WTC11 (cell line): ENCODE measurements around the gene ARHGEF39. TPM values are rescaled to one million over a fixed set of nuclear protein-coding genes. Genes with fewer than 3 reads are reported as not detected.

Source experiments
- ATAC-seq: fragments of 200-7000 bp; cut with Tn5 transposase; 2 replicates; pipeline ENCODE4 v1.10.0; 2021; ENCODE audit warnings: mild to moderate bottlenecking, moderate library complexity
- CTCF ChIA-PET: fragments of 300-600 bp; sonication (Branson Sonifier 250); formaldehyde crosslinking; loops from one replicate; lab custom pipeline; 2021; ENCODE audit warnings: antibody characterized with exemption; lab: Charles Lee
- POLR2A ChIA-PET: fragments of 350-600 bp; sonication (Branson Sonifier 250); formaldehyde crosslinking; loops from one replicate; lab custom pipeline; 2021; ENCODE audit warnings: antibody characterized with exemption; lab: Charles Lee
- DNase-seq: peaks from one replicate; pipeline ENCODE4 v3.0.0; 2021; ENCODE audit warnings: low spot score
- H3K27ac Mint-ChIP-seq: 2 replicates; pipeline ENCODE4 v1.8.0; 2021; ENCODE audit warnings: mixed read lengths
- H3K27me3 Mint-ChIP-seq: 2 replicates; pipeline ENCODE4 v1.8.0; 2021; ENCODE audit warnings: low read depth, mild to moderate bottlenecking, moderate library complexity, mixed read lengths
- H3K36me3 Mint-ChIP-seq: 2 replicates; pipeline ENCODE4 v1.8.0; 2021; ENCODE audit warnings: mixed read lengths
- H3K4me1 Mint-ChIP-seq: 2 replicates; pipeline ENCODE4 v1.8.0; 2022; ENCODE audit warnings: mixed read lengths
- H3K4me3 Mint-ChIP-seq: 2 replicates; pipeline ENCODE4 v1.8.0; 2021; ENCODE audit warnings: mild to moderate bottlenecking, moderate library complexity, mixed read lengths
- H3K9me3 Mint-ChIP-seq: 2 replicates; pipeline ENCODE4 v1.8.0; 2021; ENCODE audit warnings: mixed read lengths
- CREB1 ChIP-seq: sonication (generic); formaldehyde crosslinking; IDR thresholded peaks from 2 replicates; pipeline ENCODE4 v1.8.0; 2023; ENCODE audit warnings: mild to moderate bottlenecking, missing genetic modification reagents
- EMX1 ChIP-seq: fragments of 250-450 bp; sonication (Bioruptor Pico); IDR thresholded peaks from 2 replicates; pipeline ENCODE4 v1.8.0; 2021; ENCODE audit warnings: mild to moderate bottlenecking
- GRHL2 ChIP-seq: fragments of 250-450 bp; sonication (Bioruptor Pico); IDR thresholded peaks from 2 replicates; pipeline ENCODE4 v1.8.0; 2022; ENCODE audit warnings: mild to moderate bottlenecking, moderate library complexity; ENCODE audit not compliant: insufficient replicate concordance, severe bottlenecking
- NFE2L1 ChIP-seq: sonication (generic); formaldehyde crosslinking; IDR thresholded peaks from 2 replicates; pipeline ENCODE4 v1.8.1; 2023; ENCODE audit warnings: missing genetic modification reagents
- NFYB ChIP-seq: sonication (generic); formaldehyde crosslinking; conservative IDR thresholded peaks from 2 replicates; pipeline ENCODE4 v1.8.0; 2022; ENCODE audit warnings: low read depth, missing genetic modification reagents
- OVOL2 ChIP-seq: fragments of 250-450 bp; sonication (Bioruptor Pico); IDR thresholded peaks from 2 replicates; pipeline ENCODE4 v1.9.0; 2021; ENCODE audit warnings: mild to moderate bottlenecking, borderline replicate concordance
- RELA ChIP-seq: sonication (generic); formaldehyde crosslinking; IDR thresholded peaks from 2 replicates; pipeline ENCODE4 v1.8.1; 2022; ENCODE audit warnings: missing genetic modification reagents, mild to moderate bottlenecking, borderline replicate concordance
- RORB ChIP-seq: fragments of 250-450 bp; sonication (Bioruptor Pico); IDR thresholded peaks from 2 replicates; pipeline ENCODE4 v1.9.0; 2021; ENCODE audit warnings: mild to moderate bottlenecking
- SMAD4 ChIP-seq: sonication (generic); formaldehyde crosslinking; IDR thresholded peaks from 2 replicates; pipeline ENCODE4 v1.8.0; 2022; ENCODE audit warnings: mild to moderate bottlenecking, missing genetic modification reagents
- TCF7 ChIP-seq: sonication (generic); formaldehyde crosslinking; IDR thresholded peaks from 2 replicates; pipeline ENCODE4 v1.8.0; 2022; ENCODE audit warnings: mild to moderate bottlenecking, low read depth, missing genetic modification reagents, moderate library complexity
- ZBTB21 ChIP-seq: sonication (generic); formaldehyde crosslinking; IDR thresholded peaks from 2 replicates; pipeline ENCODE4 v1.8.1; 2023; ENCODE audit warnings: mild to moderate bottlenecking, missing genetic modification reagents, borderline replicate concordance
- ZNF416 ChIP-seq: fragments of 250-450 bp; sonication (Bioruptor Pico); IDR thresholded peaks from 2 replicates; pipeline ENCODE4 v1.9.0; 2021; ENCODE audit warnings: mild to moderate bottlenecking, inconsistent platforms
- total RNA-seq: library from RNA; stranded (reverse); gene quantifications from 3 replicates; pipeline ENCODE4 v1.2.3, GENCODE V29; 2021
- TF ChIP-seq, protein P1 (sequence below): sonication (generic); formaldehyde crosslinking; IDR thresholded peaks from 2 replicates; pipeline ENCODE4 v1.8.0; 2022; ENCODE audit warnings: mild to moderate bottlenecking, missing genetic modification reagents
- TF ChIP-seq, protein P2 (sequence below): sonication (generic); formaldehyde crosslinking; IDR thresholded peaks from 2 replicates; pipeline ENCODE4 v1.8.1; 2022; ENCODE audit warnings: missing genetic modification reagents, borderline replicate concordance
- TF ChIP-seq, protein P3 (sequence below): sonication (generic); formaldehyde crosslinking; IDR thresholded peaks from 2 replicates; pipeline ENCODE4 v1.8.1; 2022; ENCODE audit warnings: mild to moderate bottlenecking, moderate library complexity, missing genetic modification reagents
- TF ChIP-seq, protein P4 (sequence below): fragments of 250-450 bp; sonication (Bioruptor Pico); conservative IDR thresholded peaks from 2 replicates; pipeline ENCODE4 v1.9.0; 2021; ENCODE audit warnings: mild to moderate bottlenecking
- TF ChIP-seq, protein P5 (sequence below): fragments of 250-450 bp; sonication (Bioruptor Pico); IDR thresholded peaks from 2 replicates; pipeline ENCODE4 v1.9.0; 2021; ENCODE audit warnings: mild to moderate bottlenecking

ARHGEF39 gene
- total RNA-seq, 1 experiment from 2014 or later: 23.8 TPM

DNA sequence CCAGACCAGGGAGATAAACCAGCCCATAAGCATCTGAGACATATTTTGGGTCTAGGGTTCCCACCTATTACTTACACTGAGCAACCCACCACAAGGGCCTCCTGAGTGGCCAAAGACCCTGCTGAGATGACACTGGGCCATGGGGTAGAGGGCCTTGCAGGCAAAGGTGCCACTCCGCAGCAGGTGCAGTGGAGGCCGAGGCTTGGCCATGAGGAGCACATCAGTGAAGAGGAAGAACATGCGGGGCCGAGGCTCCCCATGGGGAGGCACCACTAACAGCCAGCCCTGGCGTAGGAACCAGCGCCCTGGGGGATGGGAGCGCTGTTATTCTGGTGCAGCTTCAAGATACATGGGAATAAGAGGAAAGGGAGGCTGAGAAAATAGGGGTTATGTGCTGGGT, 2.6 kb downstream of the ARHGEF39 start:
- POLR2A ChIA-PET: interaction anchor here (6.8 kb wide), 1 partner anchor 28 kb away, joined by 38 read pairs; the partner anchor contains the start of gene TPM2
- no peak for DNase-seq
- peaks cover 32% of the 10 kb centered on the region for H3K4me1 Mint-ChIP-seq

DNA sequence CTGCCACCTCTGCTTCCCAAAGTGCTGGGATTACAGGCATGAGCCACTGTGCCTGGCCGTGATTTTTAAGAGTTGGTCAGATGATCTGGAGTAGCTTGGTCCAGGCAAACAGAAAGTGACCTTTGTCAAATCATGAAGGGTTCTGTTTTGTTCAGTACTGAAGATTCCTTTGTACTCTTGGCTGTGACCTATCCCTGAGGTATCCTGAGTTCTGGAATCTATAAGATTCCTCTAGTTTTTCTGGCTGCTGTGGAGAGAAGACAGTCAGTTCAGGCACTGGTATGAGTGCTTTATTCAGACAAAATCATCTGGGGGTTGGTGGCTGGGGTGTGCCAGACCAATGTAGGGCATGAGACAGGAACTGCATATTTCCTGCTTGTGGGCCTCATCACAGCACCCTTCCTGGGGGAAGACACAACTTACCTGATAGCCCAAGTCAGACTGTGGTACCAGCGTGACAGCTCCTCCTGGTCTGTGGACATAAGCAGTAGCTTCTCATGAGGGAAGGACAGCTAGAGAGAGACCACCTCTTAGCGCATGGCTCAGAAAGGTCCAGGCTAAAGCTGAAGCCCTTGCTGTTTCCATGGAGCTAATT, 3.1 kb downstream of the ARHGEF39 start:
- no peak for TF ChIP-seq OVOL2
- no peak for TF ChIP-seq EMX1 (CRISPR knock-in tag)
- TF ChIP-seq, protein P1, sequence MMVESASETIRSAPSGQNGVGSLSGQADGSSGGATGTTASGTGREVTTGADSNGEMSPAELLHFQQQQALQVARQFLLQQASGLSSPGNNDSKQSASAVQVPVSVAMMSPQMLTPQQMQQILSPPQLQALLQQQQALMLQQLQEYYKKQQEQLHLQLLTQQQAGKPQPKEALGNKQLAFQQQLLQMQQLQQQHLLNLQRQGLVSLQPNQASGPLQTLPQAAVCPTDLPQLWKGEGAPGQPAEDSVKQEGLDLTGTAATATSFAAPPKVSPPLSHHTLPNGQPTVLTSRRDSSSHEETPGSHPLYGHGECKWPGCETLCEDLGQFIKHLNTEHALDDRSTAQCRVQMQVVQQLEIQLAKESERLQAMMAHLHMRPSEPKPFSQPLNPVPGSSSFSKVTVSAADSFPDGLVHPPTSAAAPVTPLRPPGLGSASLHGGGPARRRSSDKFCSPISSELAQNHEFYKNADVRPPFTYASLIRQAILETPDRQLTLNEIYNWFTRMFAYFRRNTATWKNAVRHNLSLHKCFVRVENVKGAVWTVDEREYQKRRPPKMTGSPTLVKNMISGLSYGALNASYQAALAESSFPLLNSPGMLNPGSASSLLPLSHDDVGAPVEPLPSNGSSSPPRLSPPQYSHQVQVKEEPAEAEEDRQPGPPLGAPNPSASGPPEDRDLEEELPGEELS: no peak
- TF ChIP-seq ZBTB21 (CRISPR knock-in tag): no peak
- TF ChIP-seq GRHL2 (CRISPR knock-in tag): no peak
- TF ChIP-seq NFE2L1 (CRISPR knock-in tag): no peak
- no peak for TF ChIP-seq RORB (CRISPR knock-in tag)
- no peak for TF ChIP-seq TCF7 (CRISPR knock-in tag)
- TF ChIP-seq, protein P2, sequence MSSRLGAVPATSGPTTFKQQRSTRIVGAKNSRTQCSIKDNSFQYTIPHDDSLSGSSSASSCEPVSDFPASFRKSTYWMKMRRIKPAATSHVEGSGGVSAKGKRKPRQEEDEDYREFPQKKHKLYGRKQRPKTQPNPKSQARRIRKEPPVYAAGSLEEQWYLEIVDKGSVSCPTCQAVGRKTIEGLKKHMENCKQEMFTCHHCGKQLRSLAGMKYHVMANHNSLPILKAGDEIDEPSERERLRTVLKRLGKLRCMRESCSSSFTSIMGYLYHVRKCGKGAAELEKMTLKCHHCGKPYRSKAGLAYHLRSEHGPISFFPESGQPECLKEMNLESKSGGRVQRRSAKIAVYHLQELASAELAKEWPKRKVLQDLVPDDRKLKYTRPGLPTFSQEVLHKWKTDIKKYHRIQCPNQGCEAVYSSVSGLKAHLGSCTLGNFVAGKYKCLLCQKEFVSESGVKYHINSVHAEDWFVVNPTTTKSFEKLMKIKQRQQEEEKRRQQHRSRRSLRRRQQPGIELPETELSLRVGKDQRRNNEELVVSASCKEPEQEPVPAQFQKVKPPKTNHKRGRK (CRISPR knock-in tag): no peak
- TF ChIP-seq, protein P3, sequence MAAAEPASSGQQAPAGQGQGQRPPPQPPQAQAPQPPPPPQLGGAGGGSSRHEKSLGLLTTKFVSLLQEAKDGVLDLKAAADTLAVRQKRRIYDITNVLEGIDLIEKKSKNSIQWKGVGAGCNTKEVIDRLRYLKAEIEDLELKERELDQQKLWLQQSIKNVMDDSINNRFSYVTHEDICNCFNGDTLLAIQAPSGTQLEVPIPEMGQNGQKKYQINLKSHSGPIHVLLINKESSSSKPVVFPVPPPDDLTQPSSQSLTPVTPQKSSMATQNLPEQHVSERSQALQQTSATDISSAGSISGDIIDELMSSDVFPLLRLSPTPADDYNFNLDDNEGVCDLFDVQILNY (CRISPR knock-in tag): no peak
- TF ChIP-seq, protein P4, sequence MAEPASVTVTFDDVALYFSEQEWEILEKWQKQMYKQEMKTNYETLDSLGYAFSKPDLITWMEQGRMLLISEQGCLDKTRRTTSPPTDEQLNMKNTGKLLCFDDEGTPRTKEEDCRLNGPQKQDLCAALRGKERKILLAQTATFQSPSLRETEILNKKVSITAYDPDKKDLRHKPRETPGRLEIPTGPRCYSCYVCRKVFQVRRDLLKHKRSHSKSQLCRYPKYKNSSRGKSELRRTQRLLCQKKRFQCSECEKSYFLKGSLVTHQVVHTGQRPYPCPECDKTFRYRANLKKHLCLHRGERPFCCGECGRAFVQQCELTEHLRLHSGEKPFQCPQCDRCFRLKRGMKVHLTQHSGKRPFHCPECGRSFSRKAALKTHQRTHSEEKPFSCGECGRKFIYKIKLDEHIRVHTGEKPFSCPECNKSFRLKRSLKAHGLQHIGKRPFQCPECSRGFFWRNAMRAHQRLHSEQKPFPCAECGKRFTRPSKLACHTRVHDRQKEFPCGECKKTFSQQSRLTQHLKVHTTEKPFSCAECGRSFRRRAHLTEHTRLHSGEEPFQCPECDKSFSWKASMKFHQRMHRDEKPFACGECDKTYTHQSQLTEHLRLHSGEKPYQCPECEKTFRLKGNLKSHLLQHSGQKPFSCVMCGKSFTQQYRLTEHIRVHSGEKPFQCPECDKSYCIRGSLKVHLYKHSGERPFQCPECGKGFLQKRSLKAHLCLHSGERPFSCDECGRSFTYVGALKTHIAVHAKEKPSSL (CRISPR knock-in tag): no peak
- no peak for TF ChIP-seq CREB1
- TF ChIP-seq NFYB (CRISPR knock-in tag): no peak
- no peak for TF ChIP-seq SMAD4 (CRISPR knock-in tag)
- TF ChIP-seq, protein P5, sequence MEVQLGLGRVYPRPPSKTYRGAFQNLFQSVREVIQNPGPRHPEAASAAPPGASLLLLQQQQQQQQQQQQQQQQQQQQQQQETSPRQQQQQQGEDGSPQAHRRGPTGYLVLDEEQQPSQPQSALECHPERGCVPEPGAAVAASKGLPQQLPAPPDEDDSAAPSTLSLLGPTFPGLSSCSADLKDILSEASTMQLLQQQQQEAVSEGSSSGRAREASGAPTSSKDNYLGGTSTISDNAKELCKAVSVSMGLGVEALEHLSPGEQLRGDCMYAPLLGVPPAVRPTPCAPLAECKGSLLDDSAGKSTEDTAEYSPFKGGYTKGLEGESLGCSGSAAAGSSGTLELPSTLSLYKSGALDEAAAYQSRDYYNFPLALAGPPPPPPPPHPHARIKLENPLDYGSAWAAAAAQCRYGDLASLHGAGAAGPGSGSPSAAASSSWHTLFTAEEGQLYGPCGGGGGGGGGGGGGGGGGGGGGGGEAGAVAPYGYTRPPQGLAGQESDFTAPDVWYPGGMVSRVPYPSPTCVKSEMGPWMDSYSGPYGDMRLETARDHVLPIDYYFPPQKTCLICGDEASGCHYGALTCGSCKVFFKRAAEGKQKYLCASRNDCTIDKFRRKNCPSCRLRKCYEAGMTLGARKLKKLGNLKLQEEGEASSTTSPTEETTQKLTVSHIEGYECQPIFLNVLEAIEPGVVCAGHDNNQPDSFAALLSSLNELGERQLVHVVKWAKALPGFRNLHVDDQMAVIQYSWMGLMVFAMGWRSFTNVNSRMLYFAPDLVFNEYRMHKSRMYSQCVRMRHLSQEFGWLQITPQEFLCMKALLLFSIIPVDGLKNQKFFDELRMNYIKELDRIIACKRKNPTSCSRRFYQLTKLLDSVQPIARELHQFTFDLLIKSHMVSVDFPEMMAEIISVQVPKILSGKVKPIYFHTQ: no peak
- Mint-ChIP-seq H3K4me1 (peaks cover 35% of the 10 kb centered on the region), H3K4me3 (no peak overlapping the region), H3K9me3 (no peaks in the 10 kb centered on the region), H3K27ac (peak overlapping the region; percentile 81; the same call in 1 of the 2 replicates), H3K36me3 (peaks cover 39% of the 10 kb centered on the region), H3K27me3 (peaks cover 11% of the 10 kb centered on the region)
- DNase-seq (no peak), ATAC-seq (no peak)
- POLR2A ChIA-PET: interaction anchor here (1.0 to 6.8 kb wide), 5 partner anchors 19 to 70 kb away, joined by 4 to 38 read pairs (median 8); partner anchors contain the start of genes CREB3, TLN1 and TPM2
- CTCF ChIA-PET: interaction anchor here (0.9 to 10.2 kb wide), 20 partner anchors 13 to 174 kb away, joined by 3 to 127 read pairs (median 6); partner anchors contain the start of genes CREB3, TLN1 and TPM2

More for the DNA sequence above, 2.6 kb downstream of the ARHGEF39 start:
- CTCF ChIA-PET: interaction anchor here (3.2 to 10.2 kb wide), 2 partner anchors 27 to 33 kb away, joined by 49 to 127 read pairs; partner anchors contain the start of gene TPM2
- H3K27me3 Mint-ChIP-seq: peaks cover 5% of the 10 kb centered on the region
- ATAC-seq: no peak
- peak overlapping the region; percentile 41; the same call in 1 of the 2 replicates for H3K4me3 Mint-ChIP-seq
- H3K27ac Mint-ChIP-seq: 0 out of 2 replicates have a peak overlapping the region, but pooled peaks have one; percentile 2
- TF ChIP-seq ZBTB21 (CRISPR knock-in tag) (no peak), RELA (CRISPR knock-in tag) (no peak), ZNF416 (CRISPR knock-in tag) (no peak)
- TF ChIP-seq, protein P3 (CRISPR knock-in tag): no peak
- peaks cover 2% of the 10 kb centered on the region for H3K9me3 Mint-ChIP-seq
- H3K36me3 Mint-ChIP-seq: peaks cover 39% of the 10 kb centered on the region
